ENCODE measurements around the gene ATP1A2.

Gene ATP1A2

GRCh38 chr1:160115545-160116282, at the start of gene ATP1A2:
ATP1A2 (plus strand) TSS chr1:160115759; CDS start chr1:160115862, 103 bp downstream.
- no peak for DNase-seq (ENCODE audit: low read depth)

GRCh38 chr1:160066829-160067745, 48.5 kb upstream of the ATP1A2 start:
- no peak for DNase-seq (ENCODE audit: low read depth)

- no peak for DNase-seq (ENCODE audit: low read depth)
These were observed 47.3 kb upstream of the ATP1A2 start for GRCh38 chr1:160068225-160068624.

GRCh38 chr1:160069460-160070231, 45.9 kb upstream of the ATP1A2 start, which contains the start of gene KCNJ10:
KCNJ10 (minus strand) TSS chr1:160070160; CDS start chr1:160042532, 27,628 bp downstream.
- DNase-seq (ENCODE audit: low read depth): no peak

GRCh38 chr1:160070243-160071163, 45.1 kb upstream of the ATP1A2 start:
- peak; percentile 64 for DNase-seq (ENCODE audit: low read depth)

GRCh38 chr1:160071289-160071688, 44.3 kb upstream of the ATP1A2 start:
- no peak for DNase-seq (ENCODE audit: low read depth)

GRCh38 chr1:160074865-160075264, 40.7 kb upstream of the ATP1A2 start:
- DNase-seq (ENCODE audit: low read depth): no peak

GRCh38 chr1:160075836-160076235, 39.7 kb upstream of the ATP1A2 start:
- DNase-seq (ENCODE audit: low read depth): no peak

- no peak for DNase-seq (ENCODE audit: low read depth)
These were observed 39.3 kb upstream of the ATP1A2 start for GRCh38 chr1:160076295-160076694.

GRCh38 chr1:160077486-160077885, 38.1 kb upstream of the ATP1A2 start:
- DNase-seq (ENCODE audit: low read depth): no peak

GRCh38 chr1:160078512-160079195, 36.9 kb upstream of the ATP1A2 start:
- peak; percentile 40 for DNase-seq (ENCODE audit: low read depth)

GRCh38 chr1:160079448-160079847, 36.1 kb upstream of the ATP1A2 start:
- no peak for DNase-seq (ENCODE audit: low read depth)

GRCh38 chr1:160080381-160081100, 35.0 kb upstream of the ATP1A2 start:
- no peak for DNase-seq (ENCODE audit: low read depth)

- DNase-seq (ENCODE audit: low read depth): no peak
These were observed 34.2 kb upstream of the ATP1A2 start, which contains the start of gene KCNJ9 for GRCh38 chr1:160081261-160081936. KCNJ9 (plus strand) TSS chr1:160081538; CDS start chr1:160084031, 2,493 bp downstream.

- no peak for DNase-seq (ENCODE audit: low read depth)
These were observed 33.1 kb upstream of the ATP1A2 start for GRCh38 chr1:160082487-160082886.

- DNase-seq (ENCODE audit: low read depth): no peak
These were observed 32.6 kb upstream of the ATP1A2 start for GRCh38 chr1:160082926-160083325.

GRCh38 chr1:160083968-160084770, 31.4 kb upstream of the ATP1A2 start:
- DNase-seq (ENCODE audit: low read depth): peak; percentile 52

- DNase-seq (ENCODE audit: low read depth): no peak
These were observed 30.7 kb upstream of the ATP1A2 start for GRCh38 chr1:160084771-160085321.
